ENCODE data around the gene CABLES1. TPM values are rescaled to one million over a fixed set of nuclear protein-coding genes. Genes with fewer than 3 reads are reported as not detected.
A peak's percentile ranks its signal among the peaks of the same experiment; 100 is the strongest.

The CABLES1 gene
- total RNA-seq, 4 donors from 2014 or later, result 0.58 to 1.6 (median 1.3) TPM

- TF ChIP-seq POLR2A (IDR thresholded peaks at IDR 0.05) (no peak), CTCF (IDR thresholded peaks at IDR 0.05 in 4 of 5, conservative IDR thresholded peaks at IDR 0.05 in 1 of 5) (no peak)
- H3K4me1 ChIP-seq, result no peaks in the 10 kb centered on the region
- intact Hi-C loops (cut with DNase I; ENCODE audit: low total_unique reads), result no loop called here
- no peak overlapping the region for H3K27ac ChIP-seq
- ATAC-seq (no peak), DNase-seq (no peak)
- H3K36me3 ChIP-seq, result no peaks in the 10 kb centered on the region
- H3K4me3 ChIP-seq, result no peak overlapping the region
- in situ Hi-C loops (cut with MboI; ENCODE audit: low sequenced_read_pairs in 4 of 4), result no loop called here
- H3K9me3 ChIP-seq, result no peaks in the 10 kb centered on the region
- no peaks in the 10 kb centered on the region for H3K27me3 ChIP-seq
Measured at GRCh38 chr18:23113576-23113975, 21.7 kb upstream of the CABLES1 start.

- in situ Hi-C loops (cut with MboI; ENCODE audit: low sequenced_read_pairs in 4 of 4), result no loop called here
- ATAC-seq (no peak), DNase-seq (no peak)
- Histone ChIP-seq H3K27me3 (no peaks in the 10 kb centered on the region), H3K27ac (peak overlapping the region in 1 of 4 donors; percentile 34), H3K36me3 (no peaks in the 10 kb centered on the region), H3K4me3 (no peak overlapping the region), H3K4me1 (no peaks in the 10 kb centered on the region), H3K9me3 (no peaks in the 10 kb centered on the region)
- no peak for TF ChIP-seq POLR2A (IDR thresholded peaks at IDR 0.05)
- no peak for TF ChIP-seq CTCF (IDR thresholded peaks at IDR 0.05 in 4 of 5, conservative IDR thresholded peaks at IDR 0.05 in 1 of 5)
- intact Hi-C loops (cut with DNase I; ENCODE audit: low total_unique reads), result no loop called here
Measured at GRCh38 chr18:23114171-23114881, 21.0 kb upstream of the CABLES1 start.

GRCh38 chr18:23114911-23115310 is 20.4 kb upstream of the CABLES1 start:
- no peak for DNase-seq
- ATAC-seq, result peak; percentile 33 to 36
- Histone ChIP-seq H3K9me3 (no peaks in the 10 kb centered on the region), H3K27me3 (no peaks in the 10 kb centered on the region), H3K4me3 (no peak overlapping the region), H3K36me3 (no peaks in the 10 kb centered on the region), H3K27ac (peak overlapping the region in 1 of 4 donors; percentile 34), H3K4me1 (no peaks in the 10 kb centered on the region)
- intact Hi-C loops (cut with DNase I; ENCODE audit: low total_unique reads), result no loop called here
- no peak for TF ChIP-seq POLR2A (IDR thresholded peaks at IDR 0.05)
- in situ Hi-C loops (cut with MboI; ENCODE audit: low sequenced_read_pairs in 4 of 4), result no loop called here

GRCh38 chr18:23115683-23116096 is 19.6 kb upstream of the CABLES1 start:
- Histone ChIP-seq H3K36me3 (no peaks in the 10 kb centered on the region), H3K4me3 (no peak overlapping the region), H3K27ac (no peak overlapping the region), H3K4me1 (no peaks in the 10 kb centered on the region), H3K9me3 (no peaks in the 10 kb centered on the region), H3K27me3 (no peaks in the 10 kb centered on the region)
- DNase-seq, result no peak
- TF ChIP-seq POLR2A (IDR thresholded peaks at IDR 0.05) (no peak), CTCF (IDR thresholded peaks at IDR 0.05 in 4 of 5, conservative IDR thresholded peaks at IDR 0.05 in 1 of 5) (no peak)
- in situ Hi-C loops (cut with MboI; ENCODE audit: low sequenced_read_pairs in 4 of 4) (no loop called here), intact Hi-C loops (cut with DNase I; ENCODE audit: low total_unique reads) (no loop called here)
- no peak for ATAC-seq

GRCh38 chr18:23121133-23121532 is 14.2 kb upstream of the CABLES1 start:
- intact Hi-C loops (cut with DNase I; ENCODE audit: low total_unique reads), result no loop called here
- in situ Hi-C loops (cut with MboI; ENCODE audit: low sequenced_read_pairs in 4 of 4), result no loop called here
- ATAC-seq, result no peak

More at GRCh38 chr18:23121133-23121532, 14.2 kb upstream of the CABLES1 start:
- Histone ChIP-seq H3K4me1 (no peaks in the 10 kb centered on the region), H3K9me3 (no peaks in the 10 kb centered on the region), H3K36me3 (no peaks in the 10 kb centered on the region), H3K4me3 (no peak overlapping the region), H3K27me3 (no peaks in the 10 kb centered on the region), H3K27ac (no peak overlapping the region)
- no peak for DNase-seq
- no peak for TF ChIP-seq POLR2A (IDR thresholded peaks at IDR 0.05)
- no peak for TF ChIP-seq CTCF (IDR thresholded peaks at IDR 0.05 in 4 of 5, conservative IDR thresholded peaks at IDR 0.05 in 1 of 5)
